Omental fat pad (tissue), 4 donors: ENCODE measurements around the gene PCDHGB1. TPM values are rescaled to one million over a fixed set of nuclear protein-coding genes. Genes with fewer than 3 reads are reported as not detected.
"Not testable (repeated sequence)": the region's sequence is repeated elsewhere in the genome, so short reads cannot be mapped to it uniquely, and the experiment has no call there.

Experiments used
- ATAC-seq: fragments of 150-250 bp; one replicate; pipeline ENCODE4 v1.9.1; 2016; ENCODE audit warnings: mild to moderate bottlenecking, moderate library complexity; ENCODE audit not compliant: low FRiP score
- DNase-seq: peaks from one replicate; pipeline ENCODE4 v3.0.0-alpha.2; 2019; ENCODE audit warnings: low spot score
- total RNA-seq, 4 donors: library from RNA; depleted of rRNA; stranded (reverse); fragments of >200 nt; gene quantifications; one replicate each; pipeline ENCODE4 v1.1.0, GENCODE V29; 2016
- TF ChIP-seq, protein P1 (sequence below), 3 donors: fragments of 450-650 bp; IDR thresholded peaks; one replicate each; pipeline ENCODE4 v1.5.1; 2016 to 2017; ENCODE audit warnings: antibody characterized with exemption in 3 of 3, mild to moderate bottlenecking in 3 of 3, moderate library complexity in 2 of 3

Gene PCDHGB1
- total RNA-seq, 4 donors from 2014 or later, result 1.4 to 6.0 (median 2.2) TPM

DNA sequence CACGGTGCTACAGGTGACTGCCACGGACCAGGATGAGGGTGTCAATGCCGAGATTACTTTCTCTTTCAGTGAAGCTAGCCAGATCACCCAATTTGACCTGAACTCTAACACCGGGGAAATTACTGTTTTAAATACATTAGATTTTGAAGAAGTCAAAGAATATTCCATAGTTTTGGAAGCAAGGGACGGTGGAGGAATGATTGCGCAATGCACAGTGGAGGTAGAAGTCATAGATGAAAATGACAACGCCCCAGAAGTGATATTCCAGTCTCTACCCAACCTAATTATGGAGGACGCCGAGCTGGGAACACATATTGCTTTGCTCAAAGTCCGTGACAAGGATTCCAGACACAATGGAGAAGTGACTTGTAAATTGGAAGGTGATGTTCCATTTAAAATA is 38.8 kb downstream of the PCDHGB1 start:
- TF ChIP-seq, protein P1, sequence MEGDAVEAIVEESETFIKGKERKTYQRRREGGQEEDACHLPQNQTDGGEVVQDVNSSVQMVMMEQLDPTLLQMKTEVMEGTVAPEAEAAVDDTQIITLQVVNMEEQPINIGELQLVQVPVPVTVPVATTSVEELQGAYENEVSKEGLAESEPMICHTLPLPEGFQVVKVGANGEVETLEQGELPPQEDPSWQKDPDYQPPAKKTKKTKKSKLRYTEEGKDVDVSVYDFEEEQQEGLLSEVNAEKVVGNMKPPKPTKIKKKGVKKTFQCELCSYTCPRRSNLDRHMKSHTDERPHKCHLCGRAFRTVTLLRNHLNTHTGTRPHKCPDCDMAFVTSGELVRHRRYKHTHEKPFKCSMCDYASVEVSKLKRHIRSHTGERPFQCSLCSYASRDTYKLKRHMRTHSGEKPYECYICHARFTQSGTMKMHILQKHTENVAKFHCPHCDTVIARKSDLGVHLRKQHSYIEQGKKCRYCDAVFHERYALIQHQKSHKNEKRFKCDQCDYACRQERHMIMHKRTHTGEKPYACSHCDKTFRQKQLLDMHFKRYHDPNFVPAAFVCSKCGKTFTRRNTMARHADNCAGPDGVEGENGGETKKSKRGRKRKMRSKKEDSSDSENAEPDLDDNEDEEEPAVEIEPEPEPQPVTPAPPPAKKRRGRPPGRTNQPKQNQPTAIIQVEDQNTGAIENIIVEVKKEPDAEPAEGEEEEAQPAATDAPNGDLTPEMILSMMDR (IDR thresholded peaks at IDR 0.05), result no peak
- DNase-seq, result no peak
- ATAC-seq, result no peak

DNA sequence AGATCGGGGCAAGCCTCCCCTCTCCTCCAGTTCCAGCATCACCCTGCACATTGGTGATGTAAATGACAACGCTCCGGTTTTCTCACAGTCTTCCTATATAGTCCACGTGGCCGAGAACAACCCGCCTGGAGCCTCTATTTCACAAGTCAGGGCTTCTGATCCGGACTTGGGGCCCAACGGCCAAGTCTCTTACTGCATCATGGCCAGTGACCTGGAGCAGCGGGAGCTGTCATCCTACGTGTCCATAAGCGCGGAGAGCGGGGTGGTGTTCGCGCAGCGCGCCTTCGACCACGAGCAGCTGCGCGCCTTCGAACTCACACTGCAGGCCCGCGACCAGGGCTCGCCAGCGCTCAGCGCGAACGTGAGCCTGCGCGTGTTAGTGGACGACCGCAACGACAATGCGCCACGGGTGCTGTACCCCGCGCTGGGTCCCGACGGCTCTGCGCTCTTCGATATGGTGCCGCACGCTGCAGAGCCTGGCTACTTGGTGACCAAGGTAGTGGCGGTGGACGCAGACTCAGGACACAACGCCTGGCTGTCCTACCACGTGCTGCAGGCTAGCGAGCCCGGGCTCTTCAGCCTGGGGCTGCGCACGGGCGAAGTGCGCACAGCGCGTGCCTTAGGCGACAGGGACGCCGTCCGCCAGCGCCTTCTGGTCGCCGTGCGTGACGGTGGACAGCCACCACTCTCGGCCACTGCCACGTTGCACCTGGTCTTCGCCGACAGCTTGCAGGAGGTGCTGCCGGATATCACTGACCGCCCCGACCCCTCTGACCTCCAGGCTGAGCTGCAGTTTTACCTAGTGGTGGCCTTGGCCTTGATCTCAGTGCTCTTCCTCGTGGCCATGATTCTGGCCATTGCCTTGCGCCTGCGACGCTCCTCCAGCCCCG is 39.5 kb downstream of the PCDHGB1 start:
- DNase-seq (no peak), ATAC-seq (no peak)
- TF ChIP-seq, protein P1 (IDR thresholded peaks at IDR 0.05), result no peak

DNA sequence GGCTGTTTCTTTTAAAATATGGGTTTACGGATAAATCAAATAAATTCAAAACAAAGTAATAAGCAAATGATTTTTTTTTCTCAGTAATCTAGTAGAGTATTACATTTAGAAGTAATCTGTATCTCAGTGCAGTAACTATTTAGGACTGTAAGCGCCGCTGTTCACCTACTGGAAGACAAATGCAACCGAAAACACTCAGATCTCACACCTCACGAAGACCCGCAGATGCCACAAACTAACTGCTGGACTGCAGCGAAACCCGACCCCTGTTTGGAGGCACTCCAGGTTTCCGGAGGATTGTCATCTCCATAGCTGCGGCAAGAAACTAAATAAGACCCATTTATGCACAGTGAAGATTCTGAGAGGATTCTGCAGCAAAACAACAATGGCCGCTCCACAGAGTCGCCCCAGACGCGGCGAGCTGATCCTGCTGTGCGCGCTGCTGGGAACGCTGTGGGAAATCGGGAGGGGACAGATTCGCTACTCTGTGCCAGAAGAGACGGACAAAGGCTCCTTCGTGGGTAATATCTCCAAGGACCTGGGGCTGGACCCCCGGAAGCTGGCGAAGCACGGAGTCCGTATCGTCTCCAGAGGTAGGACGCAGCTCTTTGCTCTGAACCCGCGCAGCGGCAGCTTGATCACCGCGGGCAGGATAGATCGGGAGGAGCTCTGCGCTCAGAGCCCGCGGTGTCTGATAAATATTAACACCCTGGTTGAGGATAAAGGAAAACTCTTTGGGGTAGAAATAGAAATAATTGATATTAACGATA is 42.7 kb downstream of the PCDHGB1 start, which contains the start of gene PCDHGA8:
PCDHGA8 (plus strand) TSS at position 205 of the 770 bp plus-strand sequence; CDS start at position 386, 181 bp downstream.
- TF ChIP-seq, protein P1 (IDR thresholded peaks at IDR 0.05), result no peak
- ATAC-seq, result no peak
- DNase-seq, result no peak

DNA sequence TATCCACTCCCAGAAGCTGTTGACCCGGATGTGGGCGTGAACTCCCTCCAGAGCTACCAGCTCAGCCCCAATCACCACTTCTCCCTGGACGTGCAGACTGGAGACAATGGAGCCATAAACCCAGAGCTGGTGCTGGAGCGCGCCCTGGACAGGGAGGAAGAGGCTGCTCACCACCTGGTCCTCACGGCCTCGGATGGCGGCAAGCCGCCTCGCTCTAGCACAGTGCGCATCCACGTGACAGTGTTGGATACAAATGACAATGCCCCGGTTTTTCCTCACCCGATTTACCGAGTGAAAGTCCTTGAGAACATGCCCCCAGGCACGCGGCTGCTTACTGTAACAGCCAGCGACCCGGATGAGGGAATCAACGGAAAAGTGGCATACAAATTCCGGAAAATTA is 43.4 kb downstream of the PCDHGB1 start:
- TF ChIP-seq, protein P1 (IDR thresholded peaks at IDR 0.05), result no peak
- ATAC-seq (no peak), DNase-seq (no peak)

DNA sequence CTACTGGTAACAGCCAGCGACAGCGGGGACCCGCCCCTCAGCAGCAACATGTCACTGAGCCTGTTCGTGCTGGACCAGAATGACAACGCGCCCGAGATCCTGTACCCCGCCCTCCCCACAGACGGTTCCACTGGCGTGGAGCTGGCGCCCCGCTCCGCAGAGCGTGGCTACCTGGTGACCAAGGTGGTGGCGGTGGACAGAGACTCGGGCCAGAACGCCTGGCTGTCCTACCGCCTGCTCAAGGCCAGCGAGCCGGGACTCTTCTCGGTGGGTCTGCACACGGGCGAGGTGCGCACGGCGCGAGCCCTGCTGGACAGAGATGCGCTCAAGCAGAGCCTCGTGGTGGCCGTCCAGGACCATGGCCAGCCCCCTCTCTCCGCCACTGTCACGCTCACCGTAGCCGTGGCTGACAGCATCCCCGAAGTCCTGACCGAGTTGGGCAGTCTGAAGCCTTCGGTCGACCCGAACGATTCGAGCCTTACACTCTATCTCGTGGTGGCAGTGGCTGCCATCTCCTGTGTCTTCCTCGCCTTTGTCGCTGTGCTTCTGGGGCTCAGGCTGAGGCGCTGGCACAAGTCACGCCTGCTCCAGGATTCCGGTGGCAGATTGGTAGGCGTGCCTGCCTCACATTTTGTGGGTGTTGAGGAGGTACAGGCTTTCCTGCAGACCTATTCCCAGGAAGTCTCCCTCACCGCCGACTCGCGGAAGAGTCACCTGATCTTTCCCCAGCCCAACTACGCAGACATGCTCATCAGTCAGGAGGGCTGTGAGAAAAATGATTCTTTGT is 44.7 kb downstream of the PCDHGB1 start:
- not testable (repeated sequence) for DNase-seq, ATAC-seq

DNA sequence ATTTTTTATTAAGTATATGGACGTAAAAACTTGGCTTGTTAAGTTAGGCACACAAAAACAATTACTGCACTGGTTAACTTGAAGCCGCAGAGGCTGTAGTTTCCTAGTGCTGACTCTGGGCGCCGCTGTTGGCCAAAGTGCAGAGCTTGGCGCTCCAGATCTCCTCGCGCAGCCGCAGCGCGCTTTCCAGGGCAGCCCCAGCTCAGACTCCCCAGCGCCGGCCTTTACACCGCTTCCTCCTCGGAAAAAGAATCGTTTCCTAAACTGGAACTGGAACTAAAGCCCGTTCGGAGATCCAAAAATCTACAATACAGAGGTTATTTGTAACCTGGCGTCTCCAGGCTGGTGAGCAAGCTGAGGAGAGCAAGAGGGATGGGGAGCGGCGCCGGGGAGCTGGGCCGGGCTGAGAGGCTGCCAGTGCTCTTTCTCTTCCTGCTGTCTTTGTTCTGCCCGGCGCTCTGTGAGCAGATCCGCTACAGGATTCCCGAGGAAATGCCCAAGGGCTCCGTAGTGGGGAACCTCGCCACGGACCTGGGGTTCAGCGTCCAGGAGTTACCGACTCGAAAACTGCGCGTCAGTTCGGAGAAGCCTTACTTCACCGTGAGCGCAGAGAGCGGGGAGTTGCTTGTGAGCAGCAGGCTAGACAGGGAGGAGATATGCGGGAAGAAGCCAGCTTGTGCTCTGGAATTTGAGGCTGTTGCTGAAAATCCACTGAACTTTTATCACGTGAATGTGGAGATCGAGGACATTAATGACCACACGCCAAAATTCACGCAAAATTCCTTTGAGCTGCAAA is 48.1 kb downstream of the PCDHGB1 start, which contains the start of gene PCDHGB5:
PCDHGB5 (plus strand) TSS at position 192 of the 796 bp plus-strand sequence; CDS start at position 373, 181 bp downstream.
- DNase-seq, result not testable (repeated sequence)
- ATAC-seq, result peak; percentile 59

DNA sequence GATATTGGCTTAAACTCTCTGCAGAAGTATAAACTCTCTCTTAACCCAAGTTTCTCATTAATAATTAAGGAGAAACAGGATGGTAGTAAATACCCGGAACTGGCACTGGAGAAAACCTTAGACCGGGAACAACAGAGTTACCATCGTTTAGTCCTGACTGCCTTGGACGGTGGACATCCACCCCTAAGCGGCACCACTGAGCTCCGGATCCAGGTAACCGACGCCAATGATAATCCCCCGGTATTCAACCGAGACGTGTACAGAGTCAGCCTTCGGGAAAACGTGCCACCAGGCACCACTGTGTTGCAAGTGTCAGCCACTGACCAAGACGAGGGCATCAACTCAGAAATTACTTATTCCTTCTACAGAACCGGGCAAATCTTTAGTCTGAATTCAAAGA is 48.7 kb downstream of the PCDHGB1 start:
- DNase-seq, result no peak
- TF ChIP-seq, protein P1 (IDR thresholded peaks at IDR 0.05), result no peak
- no peak for ATAC-seq
